HepG2 (cell line): ENCODE measurements around the gene ATP13A2. TPM values are rescaled to one million over a fixed set of nuclear protein-coding genes. Genes with fewer than 3 reads are reported as not detected.

Experiments used
- ATAC-seq: fragments of 200-7000 bp; cut with Tn5 transposase; 3 replicates; pipeline ENCODE4 v1.9.1; 2020; ENCODE audit warnings: mild to moderate bottlenecking, moderate library complexity
- BruUV-seq: library from RNA; stranded (reverse); fragments of 400-500 nt; replicated peaks from 2 replicates; lab custom pipeline; 2021; lab: Mats Ljungman, UMichigan
- CTCF ChIA-PET: fragments of 300-600 bp; formaldehyde crosslinking; extraction: SDS; loops from one replicate; lab custom pipeline; 2021; ENCODE audit warnings: low total read pairs, inconsistent platforms, low intra/inter-chr PET ratio; lab: Yijun Ruan, JAX
- POLR2A ChIA-PET: fragments of 350-600 bp; sonication (Branson Sonifier 250); formaldehyde crosslinking; loops from one replicate; lab custom pipeline; 2020; ENCODE audit warnings: antibody characterized with exemption, inconsistent platforms; lab: Yijun Ruan, JAX
- DNase-seq: peaks from one replicate; pipeline ENCODE4 v3.0.0-alpha.2; 2015; ENCODE audit warnings: low spot score
- FAIRE-seq: peaks from 3 replicates; lab custom pipeline; 2011; peaks lifted over from hg19 to GRCh38; lab: Jason Lieb, UNC
- H2AFZ ChIP-seq: one replicate; pipeline ENCODE4 v1.6.1; 2011; ENCODE audit warnings: low read length, inconsistent platforms
- H3K27ac ChIP-seq: fragments of 300-600 bp; 3 replicates; pipeline ENCODE4 v1.8.0; 2011; ENCODE audit warnings: mixed run types, mild to moderate bottlenecking, mixed read lengths, low read length, inconsistent platforms; ENCODE audit not compliant: insufficient read depth; ENCODE audit errors: extremely low read length
- H3K27me3 ChIP-seq, 2 experiments: fragments of 200-600 bp in 1 of 2; 2 replicates in 1 of 2; 3 replicates in 1 of 2; pipeline versions ENCODE4 v1.6.0 to v1.8.0; 2011; ENCODE audit warnings: low read length in 2 of 2, mild to moderate bottlenecking in 2 of 2, moderate library complexity in 2 of 2, inconsistent platforms in 1 of 2; ENCODE audit not compliant: insufficient read depth in 2 of 2, control insufficient read depth in 1 of 2
- H3K36me3 ChIP-seq, 2 experiments: fragments of 200-600 bp in 1 of 2; replicated peaks in 1 of 2; 2 replicates in 1 of 2; 3 replicates in 1 of 2; pipeline versions ENCODE4 v1.5.1 to v1.8.0; 2011; ENCODE audit warnings: low read length in 2 of 2, inconsistent platforms in 1 of 2; ENCODE audit not compliant: insufficient read depth in 2 of 2, control insufficient read depth in 1 of 2
- H3K4me1 ChIP-seq: 2 replicates; pipeline ENCODE4 v1.5.1; 2012; ENCODE audit warnings: low read length, inconsistent platforms; ENCODE audit not compliant: insufficient read depth
- H3K4me2 ChIP-seq: 2 replicates; pipeline ENCODE4 v1.6.0; 2011; ENCODE audit warnings: low read depth, low read length, inconsistent platforms
- H3K4me3 ChIP-seq, 3 experiments: fragments of 200-600 bp in 1 of 3; sonication (generic), shearing (Covaris generic) in 1 of 3; replicated peaks in 1 of 3; 2 replicates each; pipeline ENCODE4 v1.5.1; 2011 to 2016; ENCODE audit warnings: low read length in 3 of 3, inconsistent platforms in 2 of 3, low read depth in 2 of 3, mild to moderate bottlenecking in 2 of 3, control low read depth in 1 of 3, mixed read lengths in 1 of 3; ENCODE audit not compliant: insufficient read depth in 1 of 3
- H3K79me2 ChIP-seq: one replicate; pipeline ENCODE4 v1.6.1; 2011; ENCODE audit warnings: low read length, inconsistent platforms; ENCODE audit not compliant: insufficient read depth
- H3K9ac ChIP-seq: 2 replicates; pipeline ENCODE4 v1.6.0; 2011; ENCODE audit warnings: mild to moderate bottlenecking, low read depth, low read length, inconsistent platforms; ENCODE audit not compliant: insufficient read depth
- H3K9me3 ChIP-seq: 2 replicates; pipeline ENCODE4 v1.5.1; 2012; ENCODE audit warnings: mild to moderate bottlenecking, low read length
- H4K20me1 ChIP-seq: 2 replicates; pipeline ENCODE4 v1.6.0; 2011; ENCODE audit warnings: inconsistent platforms, mild to moderate bottlenecking, low read length, moderate library complexity; ENCODE audit not compliant: insufficient read depth
- NR3C1 ChIP-seq: sonication (generic); formaldehyde crosslinking; IDR thresholded peaks from 2 replicates; pipeline ENCODE4 v1.4.0; 2020; ENCODE audit warnings: missing genetic modification reagents
- ZNF235 ChIP-seq: sonication (generic); formaldehyde crosslinking; IDR thresholded peaks from 2 replicates; pipeline ENCODE4 v1.8.1; 2023; ENCODE audit warnings: mild to moderate bottlenecking, missing genetic modification reagents, borderline replicate concordance
- WGBS: methylation state at CpG from one replicate; pipeline ENCODE4 v1.1.6; 2017; ENCODE audit warnings: low lambda C conversion rate; 5-methylcytosine and 5-hydroxymethylcytosine counted together
- in situ Hi-C: cut with HindIII; loops from 2 replicates; pipeline ENCODE4 v1.10.0; 2017; ENCODE audit warnings: low pct_unique_long_range_greater_than_20kb; ENCODE audit not compliant: extremely low pct_ligation_motif_present
- intact Hi-C: fragments of 100-400 bp; cut with micrococcal nuclease; formaldehyde crosslinking; loops from one replicate; pipeline ENCODE4 v1.10.0; 2022; ENCODE audit not compliant: unreplicated experiment
- polyA plus RNA-seq, 8 experiments: library from polyadenylated mRNA; depleted of rRNA in 3 of 8; stranded (reverse) in 7 of 8; unstranded in 1 of 8; fragments of >200 nt; fragmentation: Illumina TruSeq in 4 of 8; extraction: Trizol in 4 of 8; gene quantifications; 2 replicates each; pipeline versions ENCODE4 v1.2.1 to v1.2.3, GENCODE V29; 2011 to 2016; ENCODE audit warnings: low read depth in 4 of 8, missing spikeins in 1 of 8, mixed read lengths in 1 of 8; ENCODE audit not compliant: insufficient read depth in 1 of 8
- total RNA-seq, 5 experiments: library from RNA; depleted of rRNA; stranded (reverse); fragments of >200 nt; fragmentation: Illumina TruSeq; extraction: Trizol; gene quantifications; 2 replicates each; pipeline ENCODE4 v1.2.3, GENCODE V29; 2016; ENCODE audit warnings: low read depth in 1 of 5
- TF ChIP-seq, protein P1 (sequence below): sonication (generic); formaldehyde crosslinking; IDR thresholded peaks from 2 replicates; pipeline ENCODE4 v1.5.0; 2020; ENCODE audit warnings: missing genetic modification reagents
- TF ChIP-seq, protein P2 (sequence below): sonication (generic); formaldehyde crosslinking; IDR thresholded peaks from 2 replicates; pipeline ENCODE4 v1.8.0; 2022; ENCODE audit warnings: mild to moderate bottlenecking, missing genetic modification reagents, borderline replicate concordance

Gene ATP13A2
- total and polyA plus RNA-seq, 2 of the 13 experiments (the other 11 are each of a cell fraction or from before 2014, with no cell fraction given), result 13.2 to 16.2 TPM

DNA sequence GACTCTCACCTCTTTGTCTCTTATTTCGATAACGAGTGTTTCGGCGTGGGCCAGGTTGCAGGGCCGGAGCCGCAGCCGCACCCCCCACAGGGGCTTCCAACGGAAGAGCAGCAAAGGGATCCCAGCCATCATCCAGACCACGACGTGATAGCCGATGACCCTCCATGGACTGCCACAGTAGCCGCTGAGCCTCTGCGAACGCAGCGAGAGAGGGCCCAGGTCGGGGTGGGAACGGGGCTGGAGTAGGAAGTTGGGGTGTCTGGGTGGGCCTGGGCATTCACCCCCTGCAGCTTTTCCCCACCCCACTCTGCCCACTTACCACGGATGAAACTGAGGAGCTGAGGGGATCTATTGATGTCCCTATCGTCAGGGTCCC, 6.4 kb downstream of the ATP13A2 start:
- DNase-seq, result no peak
- Histone ChIP-seq H3K4me1 (peaks cover 11% of the 10 kb centered on the region), H3K4me2 (no peak overlapping the region), H2AFZ (no peak overlapping the region), H3K4me3 (no peak overlapping the region)
- TF ChIP-seq NR3C1 (CRISPR knock-in tag) (no peak), ZNF235 (no peak)
- TF ChIP-seq, protein P1, sequence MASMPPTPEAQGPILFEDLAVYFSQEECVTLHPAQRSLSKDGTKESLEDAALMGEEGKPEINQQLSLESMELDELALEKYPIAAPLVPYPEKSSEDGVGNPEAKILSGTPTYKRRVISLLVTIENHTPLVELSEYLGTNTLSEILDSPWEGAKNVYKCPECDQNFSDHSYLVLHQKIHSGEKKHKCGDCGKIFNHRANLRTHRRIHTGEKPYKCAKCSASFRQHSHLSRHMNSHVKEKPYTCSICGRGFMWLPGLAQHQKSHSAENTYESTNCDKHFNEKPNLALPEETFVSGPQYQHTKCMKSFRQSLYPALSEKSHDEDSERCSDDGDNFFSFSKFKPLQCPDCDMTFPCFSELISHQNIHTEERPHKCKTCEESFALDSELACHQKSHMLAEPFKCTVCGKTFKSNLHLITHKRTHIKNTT (CRISPR knock-in tag), result no peak
- TF ChIP-seq, protein P2, sequence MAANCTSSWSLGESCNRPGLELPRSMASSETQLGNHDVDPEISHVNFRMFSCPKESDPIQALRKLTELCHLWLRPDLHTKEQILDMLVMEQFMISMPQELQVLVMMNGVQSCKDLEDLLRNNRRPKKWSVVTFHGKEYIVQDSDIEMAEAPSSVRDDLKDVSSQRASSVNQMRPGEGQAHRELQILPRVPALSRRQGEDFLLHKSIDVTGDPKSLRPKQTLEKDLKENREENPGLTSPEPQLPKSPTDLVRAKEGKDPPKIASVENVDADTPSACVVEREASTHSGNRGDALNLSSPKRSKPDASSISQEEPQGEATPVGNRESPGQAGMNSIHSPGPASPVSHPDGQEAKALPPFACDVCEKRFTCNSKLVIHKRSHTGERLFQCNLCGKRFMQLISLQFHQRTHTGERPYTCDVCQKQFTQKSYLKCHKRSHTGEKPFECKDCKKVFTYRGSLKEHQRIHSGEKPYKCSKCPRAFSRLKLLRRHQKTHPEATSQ (CRISPR knock-in tag), result no peak
- TF ChIP-seq, all 625 proteins: peak for 0
- Histone ChIP-seq H3K79me2 (no peaks in the 10 kb centered on the region), H4K20me1 (no peaks in the 10 kb centered on the region), H3K9me3 (no peaks in the 10 kb centered on the region), H3K27me3 (no peaks in the 10 kb centered on the region), H3K9ac (no peak overlapping the region), H3K27ac (no peak overlapping the region), H3K36me3 (peaks cover 8 to 22% of the 10 kb centered on the region in 2 experiments; a peak in 3 of 5 replicates)
- in situ Hi-C loops, result no loop called here
- intact Hi-C loops, result no loop called here
- 95% methylated on average over 18 of the region's 19 CpGs for WGBS
- no TSS peak for BruUV-seq
- no peak for FAIRE-seq
- no peak for ATAC-seq
- ChIA-PET CTCF (no interaction called here), POLR2A (no interaction called here)
